DMS 273 (cell line): ENCODE results near the gene CXCL8.

ENCODE experiments used
- DNase-seq: peaks from one replicate; lab custom pipeline; 2025; ENCODE audit not compliant: unreplicated experiment; lab: John Stamatoyannopoulos, UW

The CXCL8 gene

GRCh38 chr4:73718375-73719373 lies 21.7 kb upstream of the CXCL8 start:
- no peak for DNase-seq

GRCh38 chr4:73721435-73721834 lies 18.9 kb upstream of the CXCL8 start:
- DNase-seq = no peak

- DNase-seq = no peak
Measured at GRCh38 chr4:73721909-73722308, 18.5 kb upstream of the CXCL8 start.

GRCh38 chr4:73723023-73723422 lies 17.3 kb upstream of the CXCL8 start:
- no peak for DNase-seq

- no peak for DNase-seq
Measured at GRCh38 chr4:73723928-73724327, 16.4 kb upstream of the CXCL8 start.

- DNase-seq = no peak
Measured at GRCh38 chr4:73725510-73725909, 14.9 kb upstream of the CXCL8 start.

GRCh38 chr4:73725985-73726384 lies 14.4 kb upstream of the CXCL8 start:
- no peak for DNase-seq

GRCh38 chr4:73727685-73728084 lies 12.7 kb upstream of the CXCL8 start:
- DNase-seq = no peak

GRCh38 chr4:73728091-73728741 lies 12.2 kb upstream of the CXCL8 start:
- no peak for DNase-seq

- peak; percentile 47 for DNase-seq
Measured at GRCh38 chr4:73729534-73730165, 10.7 kb upstream of the CXCL8 start.

GRCh38 chr4:73730292-73730691 lies 10.1 kb upstream of the CXCL8 start:
- DNase-seq = no peak

- DNase-seq = no peak
Measured at GRCh38 chr4:73730867-73731266, 9.5 kb upstream of the CXCL8 start.

GRCh38 chr4:73731968-73732610 lies 8.3 kb upstream of the CXCL8 start:
- DNase-seq = no peak

- DNase-seq = no peak
Measured at GRCh38 chr4:73732759-73733431, 7.5 kb upstream of the CXCL8 start.

GRCh38 chr4:73734530-73735001 lies 5.8 kb upstream of the CXCL8 start:
- DNase-seq = no peak

- no peak for DNase-seq
Measured at GRCh38 chr4:73735231-73735630, 5.1 kb upstream of the CXCL8 start.

- DNase-seq = no peak
Measured at GRCh38 chr4:73741031-73741749, 821 bp downstream of the CXCL8 start.

- no peak for DNase-seq
Measured at GRCh38 chr4:73741750-73742489, 1.6 kb downstream of the CXCL8 start.

- DNase-seq = no peak
Measured at GRCh38 chr4:73742490-73743160, 2.3 kb downstream of the CXCL8 start.
